GM18870 (cell line): ENCODE measurements around the gene MSMO1.
"Not testable (repeated sequence)": the region's sequence is repeated elsewhere in the genome, so short reads cannot be mapped to it uniquely, and the experiment has no call there.

Experiments used
- ATAC-seq: cut with Tn5 transposase; IDR thresholded peaks from one replicate; pipeline ENCODE4 v1.9.1; 2021; ENCODE audit warnings: moderate library complexity; ENCODE audit not compliant: unreplicated experiment

MSMO1 gene

DNA sequence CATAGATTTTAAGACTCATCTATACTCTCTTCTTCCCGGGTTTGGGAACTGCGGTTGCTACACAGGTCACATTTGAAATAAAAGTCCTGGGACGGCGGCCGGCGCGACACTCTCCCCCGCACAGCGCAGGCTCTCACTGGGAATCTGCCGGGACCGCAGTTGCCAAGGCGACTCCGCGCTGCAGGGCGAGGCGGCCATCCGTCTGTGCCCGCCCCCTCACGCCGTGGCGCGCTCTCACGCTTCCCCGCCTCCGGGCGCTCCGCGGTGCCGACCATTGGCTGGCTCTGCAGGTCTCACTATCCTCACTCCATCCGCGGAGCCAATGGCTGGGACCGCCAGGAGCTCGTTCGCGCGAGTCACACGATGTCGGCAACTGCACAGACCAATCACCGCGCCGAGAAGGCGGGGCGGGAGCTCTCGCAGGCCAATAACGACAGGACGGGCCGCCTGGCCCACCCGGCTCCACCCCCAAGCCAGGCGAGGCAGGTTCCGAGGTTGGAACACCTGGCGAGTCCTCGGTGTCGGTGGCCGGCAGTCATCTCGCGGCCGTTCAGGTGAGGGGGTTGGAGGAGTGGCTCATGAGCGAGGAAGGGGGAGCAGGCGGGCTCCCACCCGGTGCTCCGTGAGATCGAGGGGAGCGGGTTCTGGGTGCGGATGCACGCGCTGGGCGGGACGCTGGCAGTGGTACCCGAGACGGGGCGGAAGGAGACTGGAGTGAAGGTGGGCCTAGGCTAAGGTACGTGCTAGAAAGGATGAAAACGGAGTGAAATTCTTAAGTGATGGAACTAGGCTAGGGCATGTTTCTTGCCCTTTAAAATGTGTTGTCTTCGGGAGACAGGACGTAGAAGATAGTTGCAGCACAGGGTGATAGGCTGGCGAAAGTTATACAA is at the start of gene MSMO1:
Gene MSMO1 (plus strand): TSS at position 459 of the 890 bp plus-strand sequence. CDS start 5,702 bp downstream, outside the sequence.
- ATAC-seq = peak; percentile 98

GRCh38 chr4:165279531-165279930 is 47.9 kb upstream of the MSMO1 start:
- not testable (repeated sequence) for ATAC-seq

- not testable (repeated sequence) for ATAC-seq
Measured at GRCh38 chr4:165284697-165285096, 42.8 kb upstream of the MSMO1 start.

GRCh38 chr4:165286619-165287340 is 40.7 kb upstream of the MSMO1 start:
- ATAC-seq = peak; percentile 78

- ATAC-seq = peak; percentile 58
Measured at GRCh38 chr4:165288226-165288625, 39.2 kb upstream of the MSMO1 start.

- ATAC-seq = peak; percentile 23
Measured at GRCh38 chr4:165288639-165289422, 38.6 kb upstream of the MSMO1 start.

DNA sequence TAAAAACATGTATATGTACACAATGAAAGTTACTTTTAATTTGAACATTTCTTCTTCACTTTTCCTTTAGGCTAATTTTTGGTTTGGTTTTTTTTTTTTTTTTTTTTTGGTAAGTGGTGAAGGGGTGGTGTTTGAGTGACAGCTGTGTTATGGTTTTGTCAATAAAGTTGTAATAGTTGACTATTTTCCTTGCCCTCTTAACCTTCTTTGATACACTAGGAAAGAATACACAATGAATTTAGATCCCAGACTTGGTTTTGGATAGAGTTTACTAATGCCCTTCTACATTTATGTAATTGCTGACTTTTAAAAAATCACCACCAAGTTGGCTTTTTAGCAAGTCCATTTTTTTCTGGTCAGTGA is 38.1 kb upstream of the MSMO1 start:
- no peak for ATAC-seq

DNA sequence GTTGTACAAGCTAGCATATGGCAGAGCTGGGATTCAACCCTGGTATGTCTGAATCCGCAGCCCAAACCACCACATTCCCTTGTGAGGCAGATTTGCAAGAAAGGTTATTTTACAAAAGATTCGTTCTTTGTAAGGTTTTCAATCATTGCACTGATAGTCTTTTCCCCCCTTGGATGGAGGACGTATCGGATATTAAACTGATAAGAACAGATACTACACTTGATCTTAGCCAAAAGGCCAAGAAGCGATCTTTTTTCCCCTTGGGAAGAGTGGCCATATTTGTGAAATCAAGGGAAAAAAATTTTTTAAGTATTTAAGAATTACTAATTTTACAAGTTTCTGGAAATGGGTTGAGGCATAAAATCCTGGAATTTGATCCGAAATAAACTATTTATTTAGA is 34.4 kb upstream of the MSMO1 start:
- ATAC-seq = no peak

DNA sequence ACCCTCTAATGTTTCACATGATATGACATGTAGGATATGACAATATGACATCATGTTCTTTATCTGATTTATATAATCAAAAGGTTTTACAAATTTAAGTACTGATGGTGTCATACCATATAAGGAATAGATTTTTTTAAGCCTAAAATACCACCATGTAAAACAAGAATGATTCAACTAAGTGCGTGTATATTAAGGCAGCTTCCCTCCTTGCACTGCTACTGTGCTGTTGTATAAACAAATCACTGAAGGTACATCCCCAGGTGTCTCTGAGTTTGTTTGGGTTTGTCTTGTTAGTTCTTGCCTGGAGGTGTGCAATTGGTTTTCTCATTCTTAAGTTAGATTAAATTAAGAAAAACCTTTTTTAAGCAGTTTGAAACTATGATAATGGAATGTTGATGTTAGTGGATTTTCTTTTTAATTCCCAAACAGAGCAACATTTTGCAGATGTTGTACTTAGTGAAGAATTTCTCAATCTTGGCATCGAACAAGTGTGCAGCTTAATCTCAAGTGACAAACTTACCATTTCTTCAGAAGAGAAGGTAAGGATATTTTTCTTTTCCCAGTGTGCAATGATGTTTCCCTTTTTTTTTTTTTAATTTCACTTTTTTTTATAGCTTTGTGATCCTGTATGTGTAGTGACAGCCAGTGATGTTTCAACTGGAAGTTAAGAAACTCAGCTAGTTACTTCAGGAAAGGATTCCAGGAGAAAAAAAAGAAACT is 33.4 kb upstream of the MSMO1 start:
- ATAC-seq = no peak

DNA sequence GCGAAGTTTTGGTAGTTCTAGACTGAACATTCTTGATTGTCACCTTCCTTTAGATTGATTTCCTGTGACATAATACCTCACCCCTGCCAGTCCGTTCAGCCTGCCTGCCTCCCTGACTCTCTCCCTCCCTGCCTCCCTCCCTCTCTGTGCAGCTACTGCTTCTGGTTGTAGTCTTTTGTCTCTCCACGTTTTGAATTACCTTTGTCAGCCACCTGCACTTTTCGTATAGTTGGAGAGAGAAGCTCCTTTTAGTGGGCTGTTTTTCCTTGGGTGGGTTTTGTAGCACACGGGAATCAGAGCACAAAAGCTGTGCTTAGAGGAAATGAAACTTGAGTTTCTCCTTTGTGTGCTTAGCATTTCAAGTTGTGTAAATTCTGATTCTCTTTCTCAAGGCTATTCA is 32.6 kb upstream of the MSMO1 start:
- peak; percentile 88 for ATAC-seq

- ATAC-seq = no peak
Measured at GRCh38 chr4:165297626-165298025, 29.8 kb upstream of the MSMO1 start.

GRCh38 chr4:165299399-165300060 is 27.9 kb upstream of the MSMO1 start:
- ATAC-seq = no peak

- peak; percentile 92 for ATAC-seq
Measured at GRCh38 chr4:165301833-165302232, 25.6 kb upstream of the MSMO1 start.

GRCh38 chr4:165302658-165303057 is 24.8 kb upstream of the MSMO1 start:
- ATAC-seq = no peak

- no peak for ATAC-seq
Measured at GRCh38 chr4:165308166-165308565, 19.3 kb upstream of the MSMO1 start.

- ATAC-seq = no peak
Measured at GRCh38 chr4:165308606-165309005, 18.9 kb upstream of the MSMO1 start.

DNA sequence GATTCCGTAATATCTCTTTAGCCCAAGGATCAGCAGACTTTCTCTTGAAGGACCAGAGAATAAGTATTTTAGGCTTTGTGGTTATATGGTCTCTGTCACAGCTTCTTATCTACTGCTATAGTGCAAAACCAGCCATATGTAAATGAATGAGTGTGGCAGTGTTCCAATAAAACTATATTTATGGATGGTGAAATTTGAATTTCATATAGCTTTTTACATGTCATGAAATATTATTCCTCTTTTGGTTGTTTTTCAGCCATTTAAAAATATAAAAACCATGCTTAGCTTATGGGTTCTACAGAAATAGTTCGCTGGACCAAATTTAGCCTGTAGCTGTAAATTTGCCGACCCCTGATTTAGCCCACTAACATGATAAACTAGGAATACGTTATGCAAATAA is 18.0 kb upstream of the MSMO1 start:
- no peak for ATAC-seq

DNA sequence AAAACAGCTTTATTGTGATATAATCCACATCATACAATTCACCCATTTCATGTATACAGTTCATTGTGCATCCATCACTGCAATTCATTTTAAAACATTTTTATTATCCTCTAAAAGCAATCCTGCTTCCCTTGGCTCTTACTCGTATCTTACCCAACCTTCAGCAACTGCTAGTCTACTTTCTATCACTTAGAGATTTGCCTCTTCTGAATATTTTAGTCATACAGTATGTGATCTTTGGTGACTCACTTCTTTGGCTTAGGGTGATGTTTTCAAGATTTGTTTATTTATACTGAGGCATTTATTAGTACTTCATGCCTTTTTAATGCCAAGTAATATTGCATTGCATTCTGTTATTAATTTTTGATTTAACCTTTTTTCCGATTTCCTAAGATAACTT is 15.0 kb upstream of the MSMO1 start:
- no peak for ATAC-seq

DNA sequence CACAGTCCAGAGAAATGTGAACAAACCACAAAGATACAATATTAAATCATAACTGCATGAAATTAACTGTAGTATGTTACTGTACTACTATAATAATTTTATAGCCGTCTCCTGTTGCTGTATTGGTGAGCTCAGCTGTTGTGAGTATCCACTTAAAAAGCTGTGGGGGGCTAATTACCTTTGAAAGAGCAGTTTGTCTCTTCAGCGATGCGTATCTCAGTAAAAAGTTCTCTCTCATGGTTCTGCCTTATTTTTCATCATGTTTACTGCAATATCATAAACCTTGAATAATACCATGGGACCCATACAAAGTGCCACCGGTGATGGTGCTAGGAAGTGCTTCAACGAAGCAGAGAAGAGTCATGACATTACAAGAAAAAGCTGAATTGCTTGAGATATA is 8.4 kb upstream of the MSMO1 start:
- ATAC-seq = no peak

- no peak for ATAC-seq
Measured at GRCh38 chr4:165319509-165319908, 8.0 kb upstream of the MSMO1 start.
